GM12878 (cell line): ENCODE results near the gene KCNJ10. TPM values are rescaled to one million over a fixed set of nuclear protein-coding genes. Genes with fewer than 3 reads are reported as not detected.
A peak's percentile ranks its signal among the peaks of the same experiment; 100 is the strongest.

ENCODE experiments used
- CBFB ChIP-seq: IDR thresholded peaks from 2 replicates; pipeline ENCODE4 v1.6.1; 2016; ENCODE audit warnings: antibody characterized with exemption, low read depth
- CBX3 ChIP-seq: fragments of 200-600 bp; sonication (generic); IDR thresholded peaks from 2 replicates; pipeline ENCODE4 v1.6.1; 2016; ENCODE audit warnings: low read depth, borderline replicate concordance
- CHD2 ChIP-seq: IDR thresholded peaks from 2 replicates; pipeline ENCODE4 v1.6.1; 2011; ENCODE audit warnings: low read depth, low read length, improper control_type of control experiment, borderline replicate concordance
- CHD4 ChIP-seq: fragments of 200-600 bp; sonication (generic); IDR thresholded peaks from 2 replicates; pipeline ENCODE4 v1.6.1; 2016; ENCODE audit warnings: mild to moderate bottlenecking
- CREB1 ChIP-seq: IDR thresholded peaks from 2 replicates; pipeline ENCODE4 v1.6.1; 2012; ENCODE audit warnings: low read depth, mild to moderate bottlenecking, inconsistent platforms
- EGR1 ChIP-seq, 2 experiments: IDR thresholded peaks; 1 replicate in 1 of 2; 2 replicates in 1 of 2; pipeline ENCODE4 v1.6.1; 2011 to 2012; ENCODE audit warnings: low read depth in 2 of 2, low read length in 2 of 2, borderline replicate concordance in 1 of 2, mild to moderate bottlenecking in 1 of 2, moderate library complexity in 1 of 2
- ETV6 ChIP-seq, 2 experiments: fragments of 450-650 bp in 1 of 2; IDR thresholded peaks in 1 of 2; conservative IDR thresholded peaks in 1 of 2; 2 replicates each; pipeline ENCODE4 v1.6.1; 2014; ENCODE audit warnings: antibody characterized with exemption in 1 of 2, borderline replicate concordance in 1 of 2, low read depth in 1 of 2, mild to moderate bottlenecking in 1 of 2, moderate library complexity in 1 of 2
- FOXM1 ChIP-seq: IDR thresholded peaks from 2 replicates; pipeline ENCODE4 v1.6.1; 2012; ENCODE audit warnings: low read depth, mild to moderate bottlenecking, inconsistent platforms, low read length, moderate library complexity
- IKZF2 ChIP-seq, 2 experiments: fragments of 450-650 bp; IDR thresholded peaks; 2 replicates each; pipeline ENCODE4 v1.6.1; 2017; ENCODE audit warnings: mild to moderate bottlenecking in 2 of 2, moderate library complexity in 2 of 2
- JUND ChIP-seq: IDR thresholded peaks from 2 replicates; pipeline ENCODE4 v1.6.1; 2012; ENCODE audit warnings: low read depth, mild to moderate bottlenecking, low read length, improper control_type of control experiment, moderate library complexity
- MEF2A ChIP-seq: IDR thresholded peaks from 2 replicates; pipeline ENCODE4 v1.6.1; 2011; ENCODE audit warnings: low read depth, mild to moderate bottlenecking, low read length, moderate library complexity; ENCODE audit not compliant: insufficient read depth
- MTA2 ChIP-seq: fragments of 450-650 bp; IDR thresholded peaks from 2 replicates; pipeline ENCODE4 v1.6.1; 2016; ENCODE audit warnings: low read depth, mild to moderate bottlenecking, moderate library complexity
- NFYA ChIP-seq: IDR thresholded peaks from 2 replicates; pipeline ENCODE4 v1.6.1; 2011; ENCODE audit warnings: low read depth, mild to moderate bottlenecking, low read length, improper control_type of control experiment, borderline replicate concordance
- NRF1 ChIP-seq: conservative IDR thresholded peaks from 2 replicates; pipeline ENCODE4 v1.6.1; 2011; ENCODE audit warnings: mild to moderate bottlenecking, low read depth, low read length, improper control_type of control experiment
- PML ChIP-seq: IDR thresholded peaks from 2 replicates; pipeline ENCODE4 v1.6.1; 2012; ENCODE audit warnings: low read length, inconsistent platforms
- RB1 ChIP-seq: fragments of 450-650 bp; formaldehyde crosslinking; IDR thresholded peaks from 2 replicates; pipeline ENCODE4 v1.6.1; 2017; ENCODE audit warnings: mild to moderate bottlenecking, borderline replicate concordance
- RFX5 ChIP-seq: IDR thresholded peaks from 2 replicates; pipeline ENCODE4 v1.6.1; 2011; ENCODE audit warnings: low read depth, low read length, improper control_type of control experiment
- RUNX3 ChIP-seq: IDR thresholded peaks from 2 replicates; pipeline ENCODE4 v1.6.1; 2012; ENCODE audit warnings: low read length, inconsistent platforms
- SPI1 ChIP-seq: IDR thresholded peaks from 2 replicates; pipeline ENCODE4 v1.6.1; 2011; ENCODE audit warnings: low read depth, mild to moderate bottlenecking, low read length, moderate library complexity, borderline replicate concordance; ENCODE audit not compliant: insufficient read depth
- SUPT20H ChIP-seq: IDR thresholded peaks from 2 replicates; pipeline ENCODE4 v1.6.1; 2011; ENCODE audit warnings: low read depth, mild to moderate bottlenecking, low read length, moderate library complexity, borderline replicate concordance; ENCODE audit not compliant: control insufficient read depth
- TCF3 ChIP-seq: IDR thresholded peaks from 2 replicates; pipeline ENCODE4 v1.6.1; 2012; ENCODE audit warnings: low read depth, mild to moderate bottlenecking, low read length, borderline replicate concordance; ENCODE audit not compliant: insufficient read depth
- TCF7 ChIP-seq: IDR thresholded peaks from 2 replicates; pipeline ENCODE4 v1.6.1; 2014; ENCODE audit warnings: antibody characterized with exemption, borderline replicate concordance
- ZNF207 ChIP-seq: fragments of 450-650 bp; IDR thresholded peaks from 2 replicates; pipeline ENCODE4 v1.6.1; 2014; ENCODE audit warnings: antibody characterized with exemption, mild to moderate bottlenecking, borderline replicate concordance
- polyA plus RNA-seq, 11 experiments: library from polyadenylated mRNA; depleted of rRNA in 4 of 11; unstranded in 6 of 11; stranded (reverse) in 5 of 11; fragments of >200 nt; fragmentation: Nextera tagmentation in 4 of 11; fragmentation: Illumina TruSeq in 1 of 11; extraction: Ambion mirVana in 4 of 11; extraction: Trizol in 1 of 11; gene quantifications; 1 replicate in 1 of 11; 2 replicates in 10 of 11; pipeline versions ENCODE4 v1.2.1 to v1.2.3, GENCODE V29; 2011 to 2016; ENCODE audit warnings: inconsistent platforms in 2 of 11, missing spikeins in 2 of 11, low read depth in 1 of 11
- total RNA-seq, 4 experiments: library from RNA; depleted of rRNA in 3 of 4; stranded (reverse); fragments of >200 nt in 3 of 4; fragmentation: Illumina TruSeq in 1 of 4; extraction: Trizol in 1 of 4; gene quantifications; 2 replicates each; pipeline versions ENCODE4 v1.2.1 to v1.2.3, GENCODE V29; 2013 to 2021
- TF ChIP-seq, protein P1 (sequence below): IDR thresholded peaks from 2 replicates; pipeline ENCODE4 v1.6.1; 2011; ENCODE audit warnings: mild to moderate bottlenecking, low read depth, low read length, moderate library complexity; ENCODE audit not compliant: insufficient replicate concordance
- TF ChIP-seq, protein P2 (sequence below): fragments of 450-650 bp; IDR thresholded peaks from 2 replicates; pipeline ENCODE4 v1.6.1; 2016; ENCODE audit warnings: mild to moderate bottlenecking, moderate library complexity, borderline replicate concordance

KCNJ10 gene
- total and polyA plus RNA-seq, 10 of the 15 experiments (the other 5 are each of a cell fraction or from before 2014, with no cell fraction given), result 0.01 to 0.29 (median 0.09) TPM; not detected in 2

DNA sequence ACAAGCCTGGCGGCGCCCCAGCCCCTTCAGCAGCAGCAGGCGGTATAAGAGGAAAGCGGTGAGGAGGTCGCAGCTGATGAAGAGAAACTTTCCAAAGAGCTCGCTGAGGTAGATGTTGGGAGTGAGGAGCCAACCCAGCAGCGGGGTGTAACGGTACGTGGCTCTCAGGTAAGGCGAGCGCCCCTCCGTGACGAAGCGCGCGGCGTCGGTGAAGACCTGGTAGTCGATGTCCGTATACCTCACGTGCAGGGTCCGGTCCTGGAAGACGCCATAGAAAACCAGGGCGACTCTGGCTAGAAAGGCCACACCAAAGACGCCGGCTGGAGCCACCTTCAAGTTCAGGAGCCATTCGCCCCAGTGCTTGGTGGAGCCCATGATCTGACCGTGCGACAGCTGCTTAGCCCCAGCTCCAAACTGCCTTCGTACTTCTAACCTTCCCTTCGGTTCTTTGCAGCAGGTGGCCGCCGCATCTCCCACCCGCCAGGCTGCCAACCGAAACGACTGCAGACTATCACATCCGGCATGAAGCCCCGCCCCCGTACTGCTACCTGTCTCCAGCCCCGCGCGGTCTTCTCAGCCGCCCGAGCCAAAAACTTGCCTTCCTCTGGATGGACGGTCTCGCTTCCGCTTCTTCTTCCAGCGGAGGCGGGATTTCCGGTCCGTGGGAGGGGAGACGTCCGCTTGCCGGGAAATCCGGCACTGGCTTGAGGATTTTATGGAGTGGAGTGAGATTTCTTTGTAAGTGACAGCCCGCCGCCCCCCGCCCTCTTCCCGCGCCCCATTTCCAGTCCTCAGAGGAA is 38.4 kb downstream of the KCNJ10 start, which contains the start of gene PIGM (continued):
- TF ChIP-seq, protein P1, sequence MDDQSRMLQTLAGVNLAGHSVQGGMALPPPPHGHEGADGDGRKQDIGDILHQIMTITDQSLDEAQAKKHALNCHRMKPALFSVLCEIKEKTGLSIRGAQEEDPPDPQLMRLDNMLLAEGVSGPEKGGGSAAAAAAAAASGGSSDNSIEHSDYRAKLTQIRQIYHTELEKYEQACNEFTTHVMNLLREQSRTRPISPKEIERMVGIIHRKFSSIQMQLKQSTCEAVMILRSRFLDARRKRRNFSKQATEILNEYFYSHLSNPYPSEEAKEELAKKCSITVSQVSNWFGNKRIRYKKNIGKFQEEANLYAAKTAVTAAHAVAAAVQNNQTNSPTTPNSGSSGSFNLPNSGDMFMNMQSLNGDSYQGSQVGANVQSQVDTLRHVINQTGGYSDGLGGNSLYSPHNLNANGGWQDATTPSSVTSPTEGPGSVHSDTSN, result peak; percentile 11
- TF ChIP-seq ETV6 (conservative IDR thresholded peaks at IDR 0.05 in 1 of 2, IDR thresholded peaks at IDR 0.05 in 1 of 2; ENCODE audit: borderline replicate concordance in 1 of 2, low read depth in 1 of 2), result peak in 1 of 2 experiments; percentile 87; a peak in 2 of 4 replicates
- peak; percentile 62 for TF ChIP-seq TCF3
- TF ChIP-seq RUNX3, result peak; percentile 20; the same call in 1 of the 2 replicates
- TF ChIP-seq RFX5, result 0 out of 2 replicates have a peak, but pooled peaks have one; percentile 33
- TF ChIP-seq NRF1, result no peak
- peak; percentile 69; the same call in 1 of the 2 replicates for TF ChIP-seq CREB1
- no peak for TF ChIP-seq CBX3
- TF ChIP-seq CBFB, result peak; percentile 26; the same call in 1 of the 2 replicates
- peak; percentile 67; the same call in 1 of the 2 replicates for TF ChIP-seq SPI1
- TF ChIP-seq SUPT20H, result no peak
- 0 out of 2 replicates have a peak, but pooled peaks have one; percentile 23 for TF ChIP-seq FOXM1
- no peak for TF ChIP-seq CHD4
- TF ChIP-seq, protein P2, sequence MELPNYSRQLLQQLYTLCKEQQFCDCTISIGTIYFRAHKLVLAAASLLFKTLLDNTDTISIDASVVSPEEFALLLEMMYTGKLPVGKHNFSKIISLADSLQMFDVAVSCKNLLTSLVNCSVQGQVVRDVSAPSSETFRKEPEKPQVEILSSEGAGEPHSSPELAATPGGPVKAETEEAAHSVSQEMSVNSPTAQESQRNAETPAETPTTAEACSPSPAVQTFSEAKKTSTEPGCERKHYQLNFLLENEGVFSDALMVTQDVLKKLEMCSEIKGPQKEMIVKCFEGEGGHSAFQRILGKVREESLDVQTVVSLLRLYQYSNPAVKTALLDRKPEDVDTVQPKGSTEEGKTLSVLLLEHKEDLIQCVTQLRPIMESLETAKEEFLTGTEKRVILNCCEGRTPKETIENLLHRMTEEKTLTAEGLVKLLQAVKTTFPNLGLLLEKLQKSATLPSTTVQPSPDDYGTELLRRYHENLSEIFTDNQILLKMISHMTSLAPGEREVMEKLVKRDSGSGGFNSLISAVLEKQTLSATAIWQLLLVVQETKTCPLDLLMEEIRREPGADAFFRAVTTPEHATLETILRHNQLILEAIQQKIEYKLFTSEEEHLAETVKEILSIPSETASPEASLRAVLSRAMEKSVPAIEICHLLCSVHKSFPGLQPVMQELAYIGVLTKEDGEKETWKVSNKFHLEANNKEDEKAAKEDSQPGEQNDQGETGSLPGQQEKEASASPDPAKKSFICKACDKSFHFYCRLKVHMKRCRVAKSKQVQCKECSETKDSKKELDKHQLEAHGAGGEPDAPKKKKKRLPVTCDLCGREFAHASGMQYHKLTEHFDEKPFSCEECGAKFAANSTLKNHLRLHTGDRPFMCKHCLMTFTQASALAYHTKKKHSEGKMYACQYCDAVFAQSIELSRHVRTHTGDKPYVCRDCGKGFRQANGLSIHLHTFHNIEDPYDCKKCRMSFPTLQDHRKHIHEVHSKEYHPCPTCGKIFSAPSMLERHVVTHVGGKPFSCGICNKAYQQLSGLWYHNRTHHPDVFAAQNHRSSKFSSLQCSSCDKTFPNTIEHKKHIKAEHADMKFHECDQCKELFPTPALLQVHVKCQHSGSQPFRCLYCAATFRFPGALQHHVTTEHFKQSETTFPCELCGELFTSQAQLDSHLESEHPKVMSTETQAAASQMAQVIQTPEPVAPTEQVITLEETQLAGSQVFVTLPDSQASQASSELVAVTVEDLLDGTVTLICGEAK, result peak; percentile 90
- TF ChIP-seq CHD2, result peak; percentile 34; the same call in 1 of the 2 replicates
- TF ChIP-seq EGR1 (IDR thresholded peaks at IDR 0.05; ENCODE audit: borderline replicate concordance in 1 of 2, low read depth in 2 of 2, low read length in 2 of 2), result peak in 1 of 2 experiments; percentile 91; a peak in 2 of 3 replicates
- TF ChIP-seq IKZF2 (IDR thresholded peaks at IDR 0.05), result peak; percentile 73 to 80
- peak; percentile 14; the same call in 1 of the 2 replicates for TF ChIP-seq MTA2
- 0 out of 2 replicates have a peak, but pooled peaks have one; percentile 64 for TF ChIP-seq ZNF207
- TF ChIP-seq JUND, result no peak
- TF ChIP-seq TCF7, result no peak
- TF ChIP-seq RB1, result peak; percentile 0; the same call in 1 of the 2 replicates
- TF ChIP-seq MEF2A, result no peak
- TF ChIP-seq NFYA, result no peak
- peak; percentile 53; the same call in 1 of the 2 replicates for TF ChIP-seq PML
